HCT116 (cell line): ENCODE results near the gene FAM222B.
"Not testable (repeated sequence)": the region's sequence is repeated elsewhere in the genome, so short reads cannot be mapped to it uniquely, and the experiment has no call there.

Source experiments
- EZH2 ChIP-seq: fragments of 200-600 bp; sonication (generic); IDR thresholded peaks from 2 replicates; pipeline ENCODE4 v1.6.1; 2017; ENCODE audit warnings: antibody characterized with exemption, mixed run types
- POLR2A ChIP-seq: IDR thresholded peaks from 2 replicates; pipeline ENCODE4 v1.7.0; 2011; ENCODE audit warnings: borderline replicate concordance; ENCODE audit not compliant: insufficient read depth, insufficient read length; ENCODE audit errors: extremely low read depth
- SP1 ChIP-seq: IDR thresholded peaks from 2 replicates; pipeline ENCODE4 v1.6.1; 2012; ENCODE audit warnings: low read depth
- ZNF274 ChIP-seq: fragments of 200-500 bp; sonication (Bioruptor generic); IDR thresholded peaks from 2 replicates; pipeline ENCODE4 v1.6.1; 2014; ENCODE audit warnings: mild to moderate bottlenecking, low read depth, low read length, inconsistent platforms
- TF ChIP-seq, protein P1 (sequence below): IDR thresholded peaks from 2 replicates; pipeline ENCODE4 v1.6.1; 2012; ENCODE audit warnings: low read depth
- TF ChIP-seq, protein P2 (sequence below), 3 experiments: fragments of 200-600 bp in 1 of 3; sonication (generic) in 1 of 3; IDR thresholded peaks in 2 of 3; conservative IDR thresholded peaks in 1 of 3; 2 replicates each; pipeline ENCODE4 v1.5.1; 2012 to 2017; ENCODE audit warnings: low read depth in 2 of 3, low read length in 2 of 3, antibody characterized with exemption in 1 of 3, borderline replicate concordance in 1 of 3, control low read depth in 1 of 3, mild to moderate bottlenecking in 1 of 3, mixed read lengths in 1 of 3, mixed run types in 1 of 3, moderate library complexity in 1 of 3; ENCODE audit not compliant: insufficient read depth in 1 of 3

DNA sequence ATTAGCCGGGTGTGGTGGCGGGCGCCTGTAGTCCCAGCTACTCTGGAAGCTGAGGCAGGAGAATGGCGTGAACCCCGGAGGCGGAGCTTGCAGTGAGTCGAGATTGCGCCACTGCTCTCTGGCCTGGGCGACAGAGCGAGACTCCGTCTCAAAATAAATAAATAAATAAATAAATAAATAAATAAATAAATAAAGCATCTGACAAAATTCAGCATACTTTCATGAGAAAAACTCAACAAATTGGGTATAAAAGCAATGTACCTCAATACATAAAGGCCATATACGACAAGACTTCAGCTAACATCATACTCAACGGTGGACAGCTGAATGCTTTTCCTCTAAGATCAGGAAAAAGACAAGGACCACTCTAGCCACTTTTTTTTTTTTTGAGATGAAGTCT lies 63.0 kb downstream of the FAM222B start:
- TF ChIP-seq, protein P1, sequence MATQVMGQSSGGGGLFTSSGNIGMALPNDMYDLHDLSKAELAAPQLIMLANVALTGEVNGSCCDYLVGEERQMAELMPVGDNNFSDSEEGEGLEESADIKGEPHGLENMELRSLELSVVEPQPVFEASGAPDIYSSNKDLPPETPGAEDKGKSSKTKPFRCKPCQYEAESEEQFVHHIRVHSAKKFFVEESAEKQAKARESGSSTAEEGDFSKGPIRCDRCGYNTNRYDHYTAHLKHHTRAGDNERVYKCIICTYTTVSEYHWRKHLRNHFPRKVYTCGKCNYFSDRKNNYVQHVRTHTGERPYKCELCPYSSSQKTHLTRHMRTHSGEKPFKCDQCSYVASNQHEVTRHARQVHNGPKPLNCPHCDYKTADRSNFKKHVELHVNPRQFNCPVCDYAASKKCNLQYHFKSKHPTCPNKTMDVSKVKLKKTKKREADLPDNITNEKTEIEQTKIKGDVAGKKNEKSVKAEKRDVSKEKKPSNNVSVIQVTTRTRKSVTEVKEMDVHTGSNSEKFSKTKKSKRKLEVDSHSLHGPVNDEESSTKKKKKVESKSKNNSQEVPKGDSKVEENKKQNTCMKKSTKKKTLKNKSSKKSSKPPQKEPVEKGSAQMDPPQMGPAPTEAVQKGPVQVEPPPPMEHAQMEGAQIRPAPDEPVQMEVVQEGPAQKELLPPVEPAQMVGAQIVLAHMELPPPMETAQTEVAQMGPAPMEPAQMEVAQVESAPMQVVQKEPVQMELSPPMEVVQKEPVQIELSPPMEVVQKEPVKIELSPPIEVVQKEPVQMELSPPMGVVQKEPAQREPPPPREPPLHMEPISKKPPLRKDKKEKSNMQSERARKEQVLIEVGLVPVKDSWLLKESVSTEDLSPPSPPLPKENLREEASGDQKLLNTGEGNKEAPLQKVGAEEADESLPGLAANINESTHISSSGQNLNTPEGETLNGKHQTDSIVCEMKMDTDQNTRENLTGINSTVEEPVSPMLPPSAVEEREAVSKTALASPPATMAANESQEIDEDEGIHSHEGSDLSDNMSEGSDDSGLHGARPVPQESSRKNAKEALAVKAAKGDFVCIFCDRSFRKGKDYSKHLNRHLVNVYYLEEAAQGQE: not testable (repeated sequence)
- not testable (repeated sequence) for TF ChIP-seq ZNF274, EZH2, POLR2A, SP1
- TF ChIP-seq, protein P2, sequence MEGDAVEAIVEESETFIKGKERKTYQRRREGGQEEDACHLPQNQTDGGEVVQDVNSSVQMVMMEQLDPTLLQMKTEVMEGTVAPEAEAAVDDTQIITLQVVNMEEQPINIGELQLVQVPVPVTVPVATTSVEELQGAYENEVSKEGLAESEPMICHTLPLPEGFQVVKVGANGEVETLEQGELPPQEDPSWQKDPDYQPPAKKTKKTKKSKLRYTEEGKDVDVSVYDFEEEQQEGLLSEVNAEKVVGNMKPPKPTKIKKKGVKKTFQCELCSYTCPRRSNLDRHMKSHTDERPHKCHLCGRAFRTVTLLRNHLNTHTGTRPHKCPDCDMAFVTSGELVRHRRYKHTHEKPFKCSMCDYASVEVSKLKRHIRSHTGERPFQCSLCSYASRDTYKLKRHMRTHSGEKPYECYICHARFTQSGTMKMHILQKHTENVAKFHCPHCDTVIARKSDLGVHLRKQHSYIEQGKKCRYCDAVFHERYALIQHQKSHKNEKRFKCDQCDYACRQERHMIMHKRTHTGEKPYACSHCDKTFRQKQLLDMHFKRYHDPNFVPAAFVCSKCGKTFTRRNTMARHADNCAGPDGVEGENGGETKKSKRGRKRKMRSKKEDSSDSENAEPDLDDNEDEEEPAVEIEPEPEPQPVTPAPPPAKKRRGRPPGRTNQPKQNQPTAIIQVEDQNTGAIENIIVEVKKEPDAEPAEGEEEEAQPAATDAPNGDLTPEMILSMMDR (IDR thresholded peaks at IDR 0.05 in 2 of 3, conservative IDR thresholded peaks at IDR 0.05 in 1 of 3; ENCODE audit: borderline replicate concordance in 1 of 3, insufficient read depth in 1 of 3, low read depth in 2 of 3, low read length in 2 of 3): not testable (repeated sequence)
